Left cardiac atrium (tissue), 4 donors: ENCODE data around the gene TIGD6. TPM values are rescaled to one million over a fixed set of nuclear protein-coding genes. Genes with fewer than 3 reads are reported as not detected.
A peak's percentile ranks its signal among the peaks of the same experiment; 100 is the strongest.
"Not testable (repeated sequence)": the region's sequence is repeated elsewhere in the genome, so short reads cannot be mapped to it uniquely, and the experiment has no call there.

Experiments used
- ATAC-seq, 2 donors: fragments of 200-7000 bp; cut with Tn5 transposase; one replicate each; pipeline ENCODE4 v1.9.1; 2020; ENCODE audit warnings: mild to moderate bottlenecking in 2 of 2, moderate library complexity in 2 of 2
- DNase-seq: peaks from one replicate; pipeline ENCODE4 v3.0.0-alpha.2; 2020
- intact Hi-C, 2 donors: fragments of 100-400 bp; cut with DNase I; formaldehyde crosslinking; loops; one replicate each; pipeline versions ENCODE4 v1.14.1 to v1.15.1; 2022 to 2023
- total RNA-seq, 2 donors: library from RNA; stranded (reverse); fragmentation: NEBNext Ultra II Directional; extraction: Animal tissue kit (Norgen Biotek cat#: 25700); gene quantifications; one replicate each; pipeline ENCODE4 v1.2.1, GENCODE V29; 2021
- donor health status: DM: no; HTN: yes; CAD: no.
- donor health status: DM: no; HTN: yes; CAD: no; lungs with severe emphysema.
- donor health status: DM: yes; HTN: yes; CAD: no.
- donor health status: Dilated cardiomyopathy.

TIGD6 gene
- total RNA-seq, 2 donors from 2014 or later: 3.3 to 4.1 TPM

DNA sequence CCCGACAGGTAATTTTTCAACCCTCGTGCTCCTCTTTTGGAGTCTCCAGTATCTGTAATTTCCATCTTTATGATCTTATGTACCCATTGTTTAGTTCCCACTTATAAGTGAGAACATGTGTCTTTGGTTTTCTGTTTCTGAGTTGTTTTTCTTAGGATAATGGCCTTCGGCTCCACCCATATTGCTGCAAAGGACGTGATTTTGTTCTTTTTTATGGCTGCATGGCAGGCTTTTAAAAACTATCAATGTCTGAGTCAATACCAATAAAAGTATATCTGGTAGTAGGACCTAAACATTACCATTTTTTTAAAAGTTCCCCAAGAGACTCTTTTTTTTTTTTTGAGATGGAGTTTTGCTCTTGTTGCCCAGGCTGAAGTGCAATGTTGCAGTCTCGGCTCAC, 43.8 kb downstream of the TIGD6 start:
- no peak for ATAC-seq
- no peak for DNase-seq
- intact Hi-C loops: no loop called here

DNA sequence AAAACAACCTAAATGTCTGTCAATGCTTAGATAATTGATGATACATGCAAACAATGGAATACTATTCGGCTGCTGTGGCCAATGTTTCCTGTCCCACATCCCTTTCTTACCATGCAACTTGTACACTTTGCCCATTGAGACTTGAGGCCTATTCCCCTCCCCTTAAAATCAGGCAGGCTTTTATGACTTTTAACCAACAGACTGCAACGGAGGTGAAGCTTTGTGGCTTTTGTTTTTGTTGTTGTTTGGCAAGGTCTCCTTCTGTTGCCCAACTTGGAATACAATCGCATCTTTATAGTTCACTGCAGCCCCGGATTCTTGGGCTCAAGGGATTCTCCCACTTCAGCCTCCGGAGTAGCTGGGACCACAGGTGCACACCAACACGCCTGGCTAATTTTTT, 45.7 kb downstream of the TIGD6 start:
- intact Hi-C loops: no loop called here
- ATAC-seq (no peak), DNase-seq (no peak)

DNA sequence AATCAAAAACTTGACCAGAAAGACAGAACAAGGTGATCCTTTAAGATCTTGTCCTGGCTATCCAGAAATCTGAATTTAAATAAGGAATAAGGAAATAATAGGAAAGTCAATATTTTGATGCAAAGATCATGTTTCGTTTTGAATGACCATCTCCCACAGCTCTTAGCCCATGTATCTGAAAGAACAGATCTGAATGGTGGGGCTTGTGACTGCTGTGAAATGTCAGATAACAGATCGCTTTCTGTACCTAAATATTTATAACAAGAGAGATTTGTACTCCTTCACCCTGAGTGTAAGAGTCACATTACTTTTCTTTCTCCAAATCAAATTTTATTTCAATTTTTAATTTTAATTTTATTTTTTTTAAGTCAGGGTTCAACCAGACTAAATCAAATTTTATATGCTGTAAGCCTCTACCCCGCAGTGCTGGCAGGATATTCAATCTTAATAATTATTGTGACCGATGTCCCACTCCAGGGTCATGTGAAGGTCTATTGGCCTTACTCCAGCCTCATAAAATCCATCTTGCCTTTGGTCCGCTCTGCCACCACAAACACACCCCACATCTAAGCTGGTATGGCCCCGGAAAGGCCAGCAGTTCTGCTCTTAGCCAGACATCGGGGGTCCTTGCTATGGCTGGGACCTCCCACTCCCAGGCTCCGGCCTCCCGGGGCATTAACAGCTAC, 46.9 kb downstream of the TIGD6 start:
- intact Hi-C loops: no loop called here
- DNase-seq (no peak), ATAC-seq (no peak)

DNA sequence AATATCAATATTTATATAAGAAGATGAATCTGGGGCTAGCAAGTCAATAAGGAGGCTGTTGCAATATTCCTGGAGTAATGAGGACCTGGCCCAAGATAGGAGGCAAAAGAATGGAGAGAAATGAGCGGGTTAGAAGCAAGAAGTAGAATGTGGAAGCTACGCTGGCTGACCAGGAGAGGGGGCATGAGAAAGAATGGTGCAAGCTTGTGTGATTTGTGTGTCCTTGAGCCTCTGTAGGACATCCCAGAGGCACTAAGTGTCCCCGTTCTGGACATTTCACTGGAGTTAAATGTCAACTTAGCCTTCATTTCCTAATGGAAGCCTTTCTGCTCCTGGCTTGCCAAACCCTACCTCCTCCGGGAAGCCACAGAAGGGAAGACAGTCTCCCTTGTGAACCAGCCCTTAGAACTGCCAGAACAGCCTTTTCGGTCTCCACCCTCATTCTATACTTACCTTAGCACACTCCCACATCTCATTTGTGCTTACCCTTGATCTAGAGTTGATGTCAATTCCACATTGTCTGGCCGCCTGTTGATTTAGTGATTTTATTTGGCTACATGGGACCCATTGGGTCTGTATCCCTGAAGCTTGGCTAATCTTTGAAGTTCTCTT, 49.2 kb downstream of the TIGD6 start:
- ATAC-seq (no peak), DNase-seq (no peak)
- intact Hi-C loops: no loop called here

DNA sequence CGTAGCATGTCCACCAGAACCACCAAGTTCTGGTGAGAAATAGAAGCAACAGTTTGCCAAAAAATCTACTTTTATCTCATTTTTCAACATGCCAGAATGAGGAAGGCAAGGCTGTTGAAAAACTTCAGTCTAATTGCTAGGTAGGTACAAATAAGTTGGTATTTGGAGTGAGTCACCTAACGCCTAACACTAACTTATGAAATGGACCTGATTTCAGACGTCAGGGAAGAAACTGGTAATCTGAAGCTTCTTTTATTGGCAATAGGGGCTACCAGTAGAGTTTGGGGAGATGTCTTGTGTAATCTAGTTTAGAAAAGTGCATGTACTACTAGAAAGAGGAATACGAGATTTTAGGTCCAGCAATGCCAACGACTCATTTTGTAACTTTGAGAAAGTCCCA, 51.5 kb downstream of the TIGD6 start:
- ATAC-seq (peak in 1 of 2 donors; percentile 50), DNase-seq (no peak)
- intact Hi-C loops: no loop called here

DNA sequence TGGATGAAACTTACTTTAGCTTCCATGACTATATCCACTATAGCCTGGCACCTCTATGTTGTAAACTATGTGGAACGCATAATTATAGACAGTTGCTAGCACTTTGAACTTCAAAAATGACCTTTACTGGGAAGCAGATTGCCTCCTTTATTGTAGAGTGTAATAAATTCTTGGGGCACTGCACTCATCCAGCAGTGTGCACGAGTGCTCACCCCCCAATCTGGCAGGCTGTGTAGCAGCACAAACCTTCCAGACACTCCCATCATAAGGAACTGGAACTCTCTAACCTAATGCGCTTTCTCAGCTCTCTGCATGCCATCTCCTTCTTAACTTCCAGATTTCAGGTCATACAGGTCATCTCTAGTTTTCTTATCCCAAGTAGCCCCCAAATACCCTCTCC, 54.3 kb downstream of the TIGD6 start:
- no peak for ATAC-seq
- no peak for DNase-seq
- intact Hi-C loops: no loop called here

DNA sequence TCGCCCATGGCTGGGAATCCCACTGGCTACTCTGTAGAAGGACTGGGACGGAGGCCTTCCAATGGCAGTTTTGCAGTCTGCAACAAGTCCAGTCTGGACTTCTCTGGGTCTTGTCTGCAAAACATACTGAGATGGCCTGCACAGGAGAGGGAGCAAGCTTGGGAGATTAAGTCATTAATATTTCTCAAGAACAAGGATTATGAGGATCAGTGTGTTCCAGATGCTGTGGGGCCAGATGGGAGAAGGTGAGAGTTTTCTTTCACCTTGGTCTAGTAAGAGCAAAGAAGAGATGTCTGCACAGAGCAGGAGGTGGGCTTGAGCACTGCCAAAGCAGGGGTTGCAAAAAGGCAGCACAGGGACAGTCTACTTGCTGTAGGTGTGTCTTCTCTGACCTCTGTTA, 55.8 kb downstream of the TIGD6 start, which contains the start of gene PDE6A:
TSS of gene PDE6A (minus strand) at position 128 of the 400 bp plus-strand sequence. CDS start at position 8, 120 bp downstream.
- no peak for DNase-seq
- intact Hi-C loops: no loop called here
- ATAC-seq: no peak

DNA sequence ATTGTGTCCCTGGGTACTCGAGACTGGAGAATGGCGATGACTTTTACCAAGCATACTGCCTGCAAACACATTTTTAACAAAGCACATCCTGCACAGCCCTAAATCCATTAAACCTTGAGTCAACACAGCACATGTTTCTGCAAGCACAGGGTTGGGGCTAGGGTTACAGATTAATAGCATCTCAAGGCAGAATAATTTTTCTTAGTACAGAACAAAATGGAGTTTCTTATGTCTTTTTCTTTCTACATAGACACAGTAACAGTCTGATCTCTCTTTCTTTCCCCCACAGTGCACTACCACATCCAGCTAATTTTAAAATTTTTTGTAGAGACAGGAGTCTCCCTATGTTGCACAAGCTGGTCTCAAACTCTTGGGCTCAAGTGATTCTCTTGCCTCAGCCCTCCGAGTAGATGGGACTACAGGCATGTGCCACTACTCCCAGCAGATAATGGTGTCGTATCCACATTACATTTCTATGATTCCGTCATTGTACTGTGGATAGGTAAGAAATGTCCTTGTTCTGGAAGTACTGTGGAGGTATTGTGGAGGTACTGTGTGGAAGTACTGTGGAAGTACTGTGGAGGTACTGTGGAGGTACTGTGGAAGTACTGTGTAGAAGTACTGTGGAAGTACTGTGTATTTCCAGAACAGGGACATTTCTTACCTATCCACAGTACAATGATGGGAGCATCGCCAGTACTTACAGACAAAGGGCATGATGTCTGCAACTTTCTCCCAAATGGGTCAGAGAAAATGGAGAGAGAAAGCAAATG, 57.1 kb downstream of the TIGD6 start:
- ATAC-seq, intact Hi-C loops: not testable (repeated sequence)

More for the DNA sequence above, 57.1 kb downstream of the TIGD6 start:
- DNase-seq: not testable (repeated sequence)

Other genes starting within 250 kb of the TIGD6 start
- under 1 TPM in 1 of 2 donors, not detected in 1; 0.16 TPM for gene PDE6A, start 55.9 kb downstream of the TIGD6 start, total RNA-seq
- gene SLC26A2, start 39.9 kb downstream of the TIGD6 start, total RNA-seq: 10 to 100 TPM in 1 of 2 donors, 1 to 10 TPM in 1; 6.3 to 12.6 TPM
- 10 to 100 TPM; 14.1 to 22.1 TPM for gene HMGXB3, start 85 bp upstream of the TIGD6 start, total RNA-seq
- gene CSF1R, start 85.9 kb upstream of the TIGD6 start, total RNA-seq: 10 to 100 TPM; 18.3 to 41.6 TPM
- gene PDGFRB, start 155.2 kb upstream of the TIGD6 start, total RNA-seq: 10 to 100 TPM; 62.9 to 68.3 TPM
- not detected for gene CDX1, start 166.1 kb upstream of the TIGD6 start, total RNA-seq
- gene SLC6A7, start 189.4 kb upstream of the TIGD6 start, total RNA-seq: not detected